ENCODE measurements around the gene CCDC69. TPM values are rescaled to one million over a fixed set of nuclear protein-coding genes. Genes with fewer than 3 reads are reported as not detected.

The CCDC69 gene
- total and polyA plus RNA-seq, 2 donors (not counting 1 experiment from before 2014, with no cell fraction given), result 58.7 to 125 TPM

GRCh38 chr5:151216781-151217180, 7.1 kb downstream of the CCDC69 start:
- H3K79me2 ChIP-seq (ENCODE audit: control insufficient read depth, insufficient read depth, low read length), result peaks cover 64% of the 10 kb centered on the region
- H3K9ac ChIP-seq (ENCODE audit: low read length), result no peak overlapping the region
- no peaks in the 10 kb centered on the region for H3K9me3 ChIP-seq (ENCODE audit: control extremely low read depth in 1 of 3, control insufficient read depth in 2 of 3, insufficient read depth in 1 of 3, low read length in 2 of 3)
- no peak for ATAC-seq (ENCODE audit: low read depth)
- CTCF ChIA-PET, result interaction anchor here (22.9 kb wide), 1 partner anchor 20 kb away, joined by 299 read pairs; no protein-coding TSS in a partner anchor
- peaks cover 94% of the 10 kb centered on the region for H3K4me1 Mint-ChIP-seq
- H4K20me1 ChIP-seq (ENCODE audit: control insufficient read depth, insufficient read depth, low read length, poor library complexity, severe bottlenecking), result no peaks in the 10 kb centered on the region
- no peaks in the 10 kb centered on the region for H3K27me3 ChIP-seq (replicated peaks in 1 of 4; ENCODE audit: control extremely low read depth in 1 of 4, control insufficient read depth in 3 of 4, insufficient read depth in 4 of 4, low read length in 3 of 4)
- peaks cover 0 to 60% of the 10 kb centered on the region in 2 experiments for H3K36me3 ChIP-seq (replicated peaks in 1 of 2; ENCODE audit: control extremely low read depth in 1 of 2, control insufficient read depth in 1 of 2, extremely low read depth in 1 of 2, insufficient read depth in 2 of 2, low read length in 1 of 2)
- peaks cover 99% of the 10 kb centered on the region in 2 donors for H3K4me1 ChIP-seq (ENCODE audit: control insufficient read depth in 2 of 2, insufficient read depth in 2 of 2, low read length in 2 of 2)
- intact Hi-C loops (cut with micrococcal nuclease), result no loop called here
- POLR2A ChIA-PET, result interaction anchor here (1.0 kb wide), 1 partner anchor 51 kb away, joined by 3 read pairs; no protein-coding TSS in a partner anchor
- H3K4me2 ChIP-seq (replicated peaks; ENCODE audit: low read depth, low read length, poor library complexity, severe bottlenecking), result peak overlapping the region; percentile 80
- no peaks in the 10 kb centered on the region for H3K27me3 Mint-ChIP-seq
- no peak overlapping the region for H2AFZ ChIP-seq (ENCODE audit: insufficient read depth, low read depth, low read length, poor library complexity, severe bottlenecking)
- peak overlapping the region; percentile 40 for H3K4me3 Mint-ChIP-seq
- DNase-seq, result no peak
- TF ChIP-seq EZH2 (IDR thresholded peaks at IDR 0.05; ENCODE audit: borderline replicate concordance, insufficient read depth, low read depth, low read length, poor library complexity, severe bottlenecking), result no peak
- TF ChIP-seq CTCF (IDR thresholded peaks at IDR 0.05), result no peak
- WGBS (ENCODE audit: insufficient coverage), result no CpG with 5 or more reads among the region's 5 CpGs
- peak overlapping the region; percentile 73 for H3K27ac Mint-ChIP-seq
- no peaks in the 10 kb centered on the region for H3K9me3 Mint-ChIP-seq (ENCODE audit: insufficient read depth)
- H3K4me3 ChIP-seq (ENCODE audit: control extremely low read depth in 1 of 5, extremely low read depth in 1 of 5, insufficient read depth in 1 of 5, low read depth in 2 of 5, low read length in 4 of 5), result no peak overlapping the region
- peak overlapping the region; percentile 96 to 99 for H3K27ac ChIP-seq (ENCODE audit: low read length in 2 of 2)

- Histone ChIP-seq H2AFZ (ENCODE audit: insufficient read depth, low read depth, low read length, poor library complexity, severe bottlenecking) (no peak overlapping the region), H3K4me2 (replicated peaks; ENCODE audit: low read depth, low read length, poor library complexity, severe bottlenecking) (peak overlapping the region; percentile 80), H3K36me3 (replicated peaks in 1 of 2; ENCODE audit: control extremely low read depth in 1 of 2, control insufficient read depth in 1 of 2, extremely low read depth in 1 of 2, insufficient read depth in 2 of 2, low read length in 1 of 2) (peaks cover 0 to 49% of the 10 kb centered on the region in 2 experiments), H3K9ac (ENCODE audit: low read length) (peak overlapping the region; percentile 64), H3K4me3 (ENCODE audit: control extremely low read depth in 1 of 5, extremely low read depth in 1 of 5, insufficient read depth in 1 of 5, low read depth in 2 of 5, low read length in 4 of 5) (peak overlapping the region in 2 of 5 experiments; percentile 34 to 58), H3K27ac (ENCODE audit: low read length in 2 of 2) (peak overlapping the region; percentile 96 to 99), H3K4me1 (ENCODE audit: control insufficient read depth in 2 of 2, insufficient read depth in 2 of 2, low read length in 2 of 2) (peaks cover 99% of the 10 kb centered on the region in 2 donors), H3K27me3 (replicated peaks in 1 of 4; ENCODE audit: control extremely low read depth in 1 of 4, control insufficient read depth in 3 of 4, insufficient read depth in 4 of 4, low read length in 3 of 4) (no peaks in the 10 kb centered on the region), H4K20me1 (ENCODE audit: control insufficient read depth, insufficient read depth, low read length, poor library complexity, severe bottlenecking) (no peaks in the 10 kb centered on the region), H3K9me3 (ENCODE audit: control extremely low read depth in 1 of 3, control insufficient read depth in 2 of 3, insufficient read depth in 1 of 3, low read length in 2 of 3) (no peaks in the 10 kb centered on the region), H3K79me2 (ENCODE audit: control insufficient read depth, insufficient read depth, low read length) (peaks cover 55% of the 10 kb centered on the region)
- intact Hi-C loops (cut with micrococcal nuclease), result no loop called here
- DNase-seq, result no peak
- H3K27me3 Mint-ChIP-seq, result no peaks in the 10 kb centered on the region
- H3K9me3 Mint-ChIP-seq (ENCODE audit: insufficient read depth), result no peaks in the 10 kb centered on the region
- ChIA-PET CTCF (interaction anchor here (0.8 to 22.9 kb wide), 3 partner anchors 8 to 90 kb away, joined by 4 to 299 read pairs (median 63); partner anchors contain the start of gene CCDC69), POLR2A (interaction anchor here (0.7 to 5.4 kb wide), 4 partner anchors 7 to 38 kb away, joined by 9 to 100 read pairs (median 40); partner anchors contain the start of genes CCDC69 and GM2A)
- peak overlapping the region; percentile 79 for H3K4me3 Mint-ChIP-seq
- no CpG with 5 or more reads among the region's 2 CpGs for WGBS (ENCODE audit: insufficient coverage)
- H3K27ac Mint-ChIP-seq, result peak overlapping the region; percentile 99
- no peak for ATAC-seq (ENCODE audit: low read depth)
- no peak for TF ChIP-seq EZH2 (IDR thresholded peaks at IDR 0.05; ENCODE audit: borderline replicate concordance, insufficient read depth, low read depth, low read length, poor library complexity, severe bottlenecking)
- TF ChIP-seq CTCF (IDR thresholded peaks at IDR 0.05), result no peak
- peaks cover 94% of the 10 kb centered on the region for H3K4me1 Mint-ChIP-seq
Observed at GRCh38 chr5:151215546-151215880, 8.4 kb downstream of the CCDC69 start.

Data from B cell (primary cell).